GM23248 (cell line): ENCODE results near the gene UQCR10.

Experiments used
- EZH2 ChIP-seq: fragments of 200-600 bp; sonication (generic); IDR thresholded peaks from 2 replicates; pipeline ENCODE4 v1.6.1; 2018; ENCODE audit warnings: antibody characterized with exemption, mild to moderate bottlenecking; ENCODE audit not compliant: insufficient read depth, poor library complexity, severe bottlenecking
- EZH2phosphoT487 ChIP-seq: fragments of 200-600 bp; sonication (generic); IDR thresholded peaks from 2 replicates; pipeline ENCODE4 v1.6.1; 2018; ENCODE audit warnings: antibody characterized with exemption, moderate library complexity, mild to moderate bottlenecking, low read depth; ENCODE audit not compliant: insufficient read depth

DNA sequence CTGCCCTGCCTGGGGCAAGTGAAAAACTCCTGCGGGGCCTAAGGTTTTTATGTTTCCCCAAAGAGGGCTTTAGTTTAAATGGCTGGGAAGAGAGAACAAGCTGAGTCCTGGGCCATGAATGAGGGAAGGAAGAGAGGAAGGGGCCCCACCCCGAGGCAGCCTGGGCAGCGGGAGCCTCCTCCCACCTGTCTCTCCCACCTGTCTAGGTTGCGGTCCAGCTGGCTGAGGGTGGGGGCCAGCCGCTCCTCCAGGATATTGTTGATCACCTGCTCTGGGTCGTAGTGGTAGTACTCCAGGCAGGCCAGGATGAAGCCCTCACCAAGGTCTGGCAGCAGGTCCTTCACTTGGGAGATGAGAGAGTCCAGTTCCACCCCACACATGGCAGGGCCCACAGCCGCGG lies 34.6 kb downstream of the UQCR10 start:
- TF ChIP-seq EZH2 (no peak), EZH2phosphoT487 (no peak)
